GM21825 (cell line): Measurements from ENCODE around the gene P2RY13.

Source experiments
- ATAC-seq: cut with Tn5 transposase; IDR thresholded peaks from one replicate; pipeline ENCODE4 v1.9.1; 2021; ENCODE audit warnings: mild to moderate bottlenecking, moderate library complexity; ENCODE audit not compliant: unreplicated experiment

P2RY13 gene

GRCh38 chr3:151321526-151321925, 7.8 kb downstream of the P2RY13 start:
- no peak for ATAC-seq

DNA sequence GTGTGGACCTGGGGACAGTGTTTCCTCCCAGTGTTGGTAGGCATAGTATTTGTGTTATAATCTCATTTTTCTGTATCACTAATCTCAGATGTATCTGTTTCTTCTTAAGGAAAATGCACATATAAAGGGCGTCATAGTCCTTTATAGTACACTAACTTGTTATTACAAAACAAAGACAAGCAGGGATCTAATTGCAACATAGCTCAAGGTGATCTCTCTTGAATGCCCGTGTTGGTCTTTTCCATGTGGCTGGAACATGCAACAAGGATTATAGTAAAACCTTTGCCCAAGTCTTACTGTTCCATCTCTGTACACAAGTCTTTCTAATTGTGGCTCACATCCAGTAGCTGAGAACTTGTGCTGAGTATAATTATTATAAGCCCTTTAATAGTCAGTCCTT, 9.2 kb downstream of the P2RY13 start:
- no peak for ATAC-seq

GRCh38 chr3:151319628-151320027, 9.7 kb downstream of the P2RY13 start:
- ATAC-seq = no peak

GRCh38 chr3:151318991-151319390, 10.4 kb downstream of the P2RY13 start:
- no peak for ATAC-seq

DNA sequence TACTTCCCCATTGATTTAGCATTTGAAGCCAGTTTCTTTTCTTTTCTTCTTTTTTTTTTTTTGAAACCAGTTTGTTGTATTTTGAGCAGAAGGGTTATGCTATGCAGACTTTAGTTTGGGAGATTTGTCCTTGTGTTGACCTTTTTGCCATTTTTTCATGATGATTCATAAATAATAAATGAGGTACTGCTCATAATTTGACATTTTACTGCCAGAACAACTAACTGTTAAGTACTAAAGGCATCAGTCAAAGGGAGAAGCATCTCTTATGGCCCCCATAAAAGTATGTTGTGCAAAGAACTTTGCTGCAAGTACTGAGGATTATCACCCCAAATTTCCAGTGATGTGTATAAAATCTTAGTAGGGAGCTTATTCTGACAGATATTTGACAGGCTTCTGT, 11.0 kb downstream of the P2RY13 start:
- no peak for ATAC-seq

DNA sequence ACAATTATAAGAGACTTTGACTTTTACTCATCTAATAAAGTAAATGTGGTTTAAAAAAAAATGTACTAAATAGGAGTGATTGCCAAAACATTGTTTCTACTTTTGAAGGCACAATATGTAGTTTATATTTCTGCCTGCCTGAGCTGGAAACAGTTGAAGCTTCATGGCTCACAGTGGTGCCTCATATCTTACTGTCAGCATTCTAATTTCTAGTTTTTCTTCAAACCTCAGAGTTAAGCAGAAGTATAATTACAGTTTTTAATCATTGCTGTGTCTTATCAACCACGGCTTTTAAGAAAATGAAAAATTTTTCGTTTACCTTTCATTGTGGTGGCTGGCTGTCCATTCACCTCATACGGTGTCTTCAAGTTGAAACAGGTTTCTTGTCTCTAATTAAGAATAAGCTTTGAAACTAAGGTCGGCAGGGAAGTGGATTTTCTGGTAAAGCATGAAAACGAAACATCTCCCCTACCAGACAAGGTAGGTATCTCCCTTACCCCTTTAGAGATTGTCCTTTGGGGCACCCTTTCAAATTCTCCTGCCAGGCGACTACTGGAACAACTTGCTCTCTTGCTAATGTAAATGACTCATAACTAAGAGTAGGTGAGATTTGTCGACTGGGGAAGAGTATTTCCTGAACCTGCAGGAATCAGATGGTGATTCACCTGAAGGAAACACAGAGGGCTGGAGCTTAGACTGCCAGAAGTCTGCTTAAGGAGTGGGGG, 12.9 kb downstream of the P2RY13 start, which contains the start of gene GPR87:
TSS of gene GPR87 (minus strand) at position 554 of the 725 bp plus-strand sequence. CDS start 16,720 bp downstream, outside the sequence.
- ATAC-seq = no peak

GRCh38 chr3:151315846-151316245, 13.5 kb downstream of the P2RY13 start:
- no peak for ATAC-seq

GRCh38 chr3:151315136-151315535, 14.2 kb downstream of the P2RY13 start:
- no peak for ATAC-seq

- ATAC-seq = no peak
These were observed 14.8 kb downstream of the P2RY13 start for GRCh38 chr3:151314593-151314992.

DNA sequence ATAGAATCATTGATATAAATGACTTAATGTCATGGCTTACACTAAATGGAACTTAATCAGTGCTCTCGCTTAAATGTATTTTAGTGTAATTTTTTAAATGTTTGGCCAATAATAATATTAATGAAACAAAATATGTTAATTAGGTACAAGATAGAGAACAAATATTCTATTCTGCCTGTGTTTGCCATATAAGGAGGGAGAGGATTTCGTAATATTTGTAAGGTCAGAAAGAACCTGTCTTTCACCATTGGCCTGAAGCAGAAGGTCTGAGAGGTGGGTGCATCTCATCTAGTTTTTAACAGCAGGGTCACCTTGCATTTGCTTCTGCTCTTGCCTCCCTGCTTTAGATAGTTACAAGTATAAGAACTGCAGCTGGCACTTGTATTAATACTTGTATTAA, 15.2 kb downstream of the P2RY13 start:
- no peak for ATAC-seq

DNA sequence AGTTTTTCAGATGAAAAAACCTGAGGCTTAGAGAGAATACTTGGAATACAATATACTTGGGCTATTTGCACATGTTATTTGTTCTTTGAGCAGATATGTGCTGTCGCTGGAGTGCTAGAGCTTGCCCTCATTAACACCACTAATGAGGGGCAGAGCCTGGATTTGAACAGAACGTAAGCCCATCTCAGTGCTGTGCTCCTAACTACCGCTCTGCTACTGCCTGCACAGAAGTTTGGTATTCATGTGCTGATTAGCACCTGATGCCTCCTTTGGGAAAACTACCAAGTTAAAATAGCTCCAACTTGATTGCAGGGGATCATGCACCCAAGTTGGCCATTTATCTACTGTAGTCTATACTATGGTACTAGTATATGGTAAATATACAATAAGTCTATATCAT, 16.4 kb downstream of the P2RY13 start:
- ATAC-seq = no peak

- ATAC-seq = no peak
These were observed 19.8 kb downstream of the P2RY13 start for GRCh38 chr3:151309566-151309965.

DNA sequence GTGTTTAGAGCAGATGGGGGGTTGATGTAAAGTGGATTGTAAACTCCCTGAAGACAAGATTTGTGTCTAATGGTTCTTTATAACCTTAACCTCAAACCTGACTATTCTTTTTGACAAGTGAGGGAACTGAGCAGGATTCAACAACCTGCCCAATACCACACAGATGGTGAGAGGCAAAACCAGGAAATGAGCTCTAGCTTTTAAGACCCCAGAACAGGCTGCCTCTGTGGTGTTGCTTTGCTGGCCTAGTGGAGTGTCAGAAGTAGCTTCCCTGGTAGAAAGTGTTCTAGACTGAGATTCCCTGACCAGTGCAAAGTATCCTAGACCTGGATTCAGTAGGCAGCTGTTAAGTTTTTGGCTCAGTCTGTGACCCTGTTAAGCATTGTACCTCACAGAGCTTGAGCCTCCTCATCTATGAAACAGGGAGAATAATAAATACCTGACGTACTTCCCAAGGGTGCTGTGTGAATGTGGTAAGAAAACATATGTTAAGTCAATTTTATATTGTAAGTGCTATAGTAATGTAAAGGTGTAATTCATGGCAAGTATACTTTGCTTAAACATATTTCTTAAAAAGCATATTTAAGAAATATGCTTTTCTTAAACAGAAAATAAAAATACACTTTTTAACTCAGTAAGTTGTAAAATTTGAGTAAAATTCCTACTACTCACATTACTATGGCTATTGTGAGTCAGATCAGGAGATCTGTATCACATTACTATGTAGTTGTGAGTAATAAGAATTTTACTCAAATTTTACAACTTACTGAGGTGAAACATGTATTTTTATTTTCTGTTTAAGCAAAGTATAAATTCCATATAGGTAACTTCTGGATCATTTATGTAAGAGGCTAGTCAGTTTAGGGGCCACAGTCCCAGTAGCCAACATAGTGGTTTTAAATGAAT, 21.5 kb downstream of the P2RY13 start:
- ATAC-seq = no peak

- no peak for ATAC-seq
These were observed 22.2 kb downstream of the P2RY13 start for GRCh38 chr3:151307131-151307530.

GRCh38 chr3:151306168-151306810, 23.1 kb downstream of the P2RY13 start:
- ATAC-seq = no peak

DNA sequence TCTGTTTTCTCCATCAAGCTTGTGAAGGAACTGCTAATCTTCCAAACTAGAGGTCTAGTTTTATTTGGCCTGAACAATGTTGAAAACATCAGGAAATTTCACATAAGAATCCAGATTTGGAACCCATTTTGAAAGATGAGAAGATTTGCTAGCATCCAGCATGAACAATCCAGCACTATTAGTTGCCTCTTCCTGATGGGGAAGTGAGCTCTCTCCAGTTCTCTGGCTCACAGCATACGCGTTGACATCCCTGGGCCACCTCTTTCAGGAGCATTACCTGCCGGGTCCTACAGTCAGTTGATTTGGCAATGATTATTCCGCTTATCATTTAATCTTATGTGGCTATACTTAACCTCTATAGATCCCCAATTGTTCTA, 23.6 kb downstream of the P2RY13 start:
- ATAC-seq = no peak

- no peak for ATAC-seq
These were observed 24.1 kb downstream of the P2RY13 start for GRCh38 chr3:151305060-151305774.

DNA sequence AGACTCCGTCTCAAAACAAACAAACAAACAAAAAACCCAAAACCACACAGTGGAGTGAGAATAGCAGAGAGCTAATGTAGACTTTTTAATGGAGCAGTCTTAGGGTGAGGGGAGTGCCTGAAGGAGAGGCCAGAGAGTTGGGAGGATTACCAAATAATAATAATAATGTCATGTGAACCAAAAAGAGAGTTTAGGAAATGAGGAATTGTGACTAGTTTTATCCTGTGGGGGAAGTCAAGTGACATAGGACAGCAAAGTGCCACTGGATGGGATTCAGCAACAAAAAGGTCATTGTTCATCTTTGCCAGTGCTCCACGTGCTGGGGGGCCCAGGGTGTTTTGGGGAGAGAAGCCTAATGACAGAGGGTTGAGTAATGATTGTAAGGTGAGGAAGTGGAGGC, 25.6 kb downstream of the P2RY13 start:
- ATAC-seq = no peak

- no peak for ATAC-seq
These were observed 27.6 kb downstream of the P2RY13 start for GRCh38 chr3:151301787-151302186.

- no peak for ATAC-seq
These were observed 28.8 kb downstream of the P2RY13 start for GRCh38 chr3:151300539-151300938.

DNA sequence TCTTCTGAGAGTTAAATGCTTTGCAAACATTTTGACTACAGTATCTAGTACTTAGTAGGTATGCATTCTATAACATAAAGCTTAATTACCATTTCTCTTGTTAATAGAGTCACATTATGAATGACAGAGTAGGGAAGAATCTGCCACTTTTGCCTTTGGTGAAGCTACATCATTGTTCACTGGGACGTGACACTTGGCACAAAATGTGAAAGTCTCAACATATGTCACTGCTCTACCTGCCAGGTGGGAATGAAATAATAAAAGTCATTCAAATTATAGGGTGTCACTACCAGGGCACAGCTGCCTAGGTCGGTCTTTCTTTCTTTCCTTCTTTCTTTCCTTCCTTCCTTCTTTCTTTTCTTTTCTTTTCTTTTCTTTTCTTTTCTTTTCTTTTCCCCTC, 30.3 kb downstream of the P2RY13 start:
- ATAC-seq = no peak
